SJSA1 (cell line): ENCODE measurements around the gene LRP2BP. TPM values are rescaled to one million over a fixed set of nuclear protein-coding genes. Genes with fewer than 3 reads are reported as not detected.

ENCODE experiments used
- DNase-seq, 2 experiments: peaks; one replicate each; pipeline ENCODE4 v3.0.0-alpha.2; 2015 to 2020; ENCODE audit warnings: low spot score in 2 of 2, low read depth in 1 of 2
- H3K27ac ChIP-seq: fragments of 250-450 bp; sonication (Bioruptor Pico); 2 replicates; pipeline ENCODE4 v1.5.1; 2020; ENCODE audit warnings: mild to moderate bottlenecking, moderate library complexity
- H3K27me3 ChIP-seq: fragments of 250-450 bp; sonication (Bioruptor Pico); replicated peaks from 2 replicates; pipeline ENCODE4 v1.5.1; 2020; ENCODE audit warnings: mild to moderate bottlenecking, moderate library complexity
- H3K36me3 ChIP-seq: fragments of 250-450 bp; sonication (Bioruptor Pico); 2 replicates; pipeline ENCODE4 v1.5.1; 2020; ENCODE audit warnings: mild to moderate bottlenecking
- H3K4me1 ChIP-seq: fragments of 250-450 bp; sonication (Bioruptor Pico); replicated peaks from 2 replicates; pipeline ENCODE4 v1.6.1; 2021; ENCODE audit warnings: mild to moderate bottlenecking
- H3K4me3 ChIP-seq: fragments of 250-450 bp; sonication (Bioruptor Pico); 2 replicates; pipeline ENCODE4 v1.5.1; 2020; ENCODE audit warnings: mild to moderate bottlenecking
- H3K9me3 ChIP-seq: fragments of 250-450 bp; sonication (Bioruptor Pico); replicated peaks from 2 replicates; pipeline ENCODE4 v1.5.1; 2020; ENCODE audit warnings: mild to moderate bottlenecking
- total RNA-seq: library from RNA; depleted of rRNA; stranded (reverse); fragments of >200 nt; shearing (Covaris generic); gene quantifications from 2 replicates; pipeline ENCODE4 v1.2.3, GENCODE V29; 2014

The LRP2BP gene
- total RNA-seq, 1 experiment from 2014 or later = 0.29 TPM

GRCh38 chr4:185408432-185408831 lies 12.7 kb upstream of the LRP2BP start:
- no peak overlapping the region for H3K27ac ChIP-seq
- no peaks in the 10 kb centered on the region for H3K9me3 ChIP-seq
- H3K27me3 ChIP-seq = no peaks in the 10 kb centered on the region
- H3K4me1 ChIP-seq = no peaks in the 10 kb centered on the region
- no peak overlapping the region for H3K4me3 ChIP-seq
- peaks cover 45% of the 10 kb centered on the region for H3K36me3 ChIP-seq
- DNase-seq = no peak

- peaks cover 48% of the 10 kb centered on the region for H3K36me3 ChIP-seq
- no peaks in the 10 kb centered on the region for H3K27me3 ChIP-seq
- no peak overlapping the region for H3K4me3 ChIP-seq
- H3K27ac ChIP-seq = no peak overlapping the region
- no peaks in the 10 kb centered on the region for H3K4me1 ChIP-seq
- DNase-seq = no peak
- no peaks in the 10 kb centered on the region for H3K9me3 ChIP-seq
Measured at GRCh38 chr4:185405296-185405999, 9.7 kb upstream of the LRP2BP start.

- no peaks in the 10 kb centered on the region for H3K27me3 ChIP-seq
Measured at GRCh38 chr4:185404031-185404430, 8.3 kb upstream of the LRP2BP start.

DNA sequence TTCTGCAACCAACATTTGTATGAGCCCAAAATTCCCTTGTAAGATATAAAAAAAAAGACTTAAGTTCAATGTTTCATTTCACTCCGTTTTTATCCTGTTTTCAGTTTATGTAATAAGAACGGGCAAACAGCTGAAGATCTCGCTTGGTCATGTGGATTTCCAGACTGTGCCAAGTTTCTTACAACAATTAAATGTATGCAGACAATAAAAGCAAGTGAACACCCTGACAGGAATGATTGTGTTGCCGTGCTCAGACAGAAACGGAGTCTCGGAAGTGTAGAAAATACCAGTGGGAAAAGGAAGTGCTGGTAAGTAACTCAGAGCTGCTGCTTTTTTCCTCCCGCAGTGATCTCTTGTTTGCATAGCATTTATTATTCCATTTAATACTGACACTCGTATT lies 3.7 kb upstream of the LRP2BP start:
- H3K27me3 ChIP-seq = no peaks in the 10 kb centered on the region
- no peak overlapping the region for H3K4me3 ChIP-seq
- H3K9me3 ChIP-seq = no peaks in the 10 kb centered on the region
- DNase-seq = no peak
- H3K4me1 ChIP-seq = peaks cover 21% of the 10 kb centered on the region
- peaks cover 37% of the 10 kb centered on the region for H3K36me3 ChIP-seq
- no peak overlapping the region for H3K27ac ChIP-seq

More at GRCh38 chr4:185404031-185404430, 8.3 kb upstream of the LRP2BP start:
- Histone ChIP-seq H3K36me3 (peaks cover 52% of the 10 kb centered on the region), H3K4me1 (no peaks in the 10 kb centered on the region), H3K27ac (no peak overlapping the region), H3K4me3 (no peak overlapping the region), H3K9me3 (no peaks in the 10 kb centered on the region)
- DNase-seq = no peak

- Histone ChIP-seq H3K9me3 (no peaks in the 10 kb centered on the region), H3K4me1 (peaks cover 24% of the 10 kb centered on the region), H3K27ac (no peak overlapping the region), H3K27me3 (no peaks in the 10 kb centered on the region), H3K4me3 (no peak overlapping the region), H3K36me3 (peaks cover 37% of the 10 kb centered on the region)
- DNase-seq = no peak
Measured at GRCh38 chr4:185398618-185399017, 2.9 kb upstream of the LRP2BP start.

DNA sequence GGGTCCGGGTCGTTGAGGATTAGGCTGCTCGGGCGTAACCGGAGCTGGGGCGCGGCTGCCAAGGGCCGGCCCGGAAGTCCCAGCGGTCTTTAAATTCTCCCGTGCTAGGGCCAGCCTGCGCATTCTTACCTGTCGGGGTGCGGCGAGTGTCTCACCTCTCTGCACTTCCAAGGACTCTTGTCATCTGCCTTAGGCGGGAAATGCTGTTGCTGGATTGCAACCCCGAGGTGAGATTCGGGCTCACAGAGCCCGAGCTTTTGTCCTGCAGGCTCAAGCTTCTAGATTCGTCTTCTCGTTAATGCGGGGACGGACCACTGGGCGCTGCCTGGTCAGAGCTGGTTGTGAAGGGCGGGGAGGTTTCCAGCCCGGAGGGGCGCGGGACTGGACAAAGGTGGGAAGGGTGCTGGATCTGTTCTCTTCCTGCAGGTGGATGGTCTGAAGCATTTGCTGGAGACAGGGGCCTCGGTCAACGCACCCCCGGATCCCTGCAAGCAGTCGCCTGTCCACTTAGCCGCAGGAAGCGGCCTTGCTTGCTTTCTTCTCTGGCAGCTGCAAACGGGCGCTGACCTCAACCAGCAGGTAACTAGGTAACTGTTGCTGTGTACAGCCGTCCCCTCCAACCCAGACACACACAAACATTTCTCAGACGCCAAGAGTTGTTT lies 1.1 kb upstream of the LRP2BP start, which contains the start of gene ANKRD37:
TSS of gene ANKRD37 (plus strand) at position 118 of the 662 bp plus-strand sequence. CDS start at position 201, 83 bp downstream.
- peak within 1 kb of the TSS; percentile 73 for H3K4me3 ChIP-seq
- no peaks in the 10 kb centered on the region for H3K27me3 ChIP-seq
- H3K36me3 ChIP-seq = peaks cover 27% of the 10 kb centered on the region
- no peaks in the 10 kb centered on the region for H3K9me3 ChIP-seq
- no peak for DNase-seq
- H3K27ac ChIP-seq = peak within 1 kb of the TSS; percentile 92
- peaks cover 34% of the 10 kb centered on the region for H3K4me1 ChIP-seq

DNA sequence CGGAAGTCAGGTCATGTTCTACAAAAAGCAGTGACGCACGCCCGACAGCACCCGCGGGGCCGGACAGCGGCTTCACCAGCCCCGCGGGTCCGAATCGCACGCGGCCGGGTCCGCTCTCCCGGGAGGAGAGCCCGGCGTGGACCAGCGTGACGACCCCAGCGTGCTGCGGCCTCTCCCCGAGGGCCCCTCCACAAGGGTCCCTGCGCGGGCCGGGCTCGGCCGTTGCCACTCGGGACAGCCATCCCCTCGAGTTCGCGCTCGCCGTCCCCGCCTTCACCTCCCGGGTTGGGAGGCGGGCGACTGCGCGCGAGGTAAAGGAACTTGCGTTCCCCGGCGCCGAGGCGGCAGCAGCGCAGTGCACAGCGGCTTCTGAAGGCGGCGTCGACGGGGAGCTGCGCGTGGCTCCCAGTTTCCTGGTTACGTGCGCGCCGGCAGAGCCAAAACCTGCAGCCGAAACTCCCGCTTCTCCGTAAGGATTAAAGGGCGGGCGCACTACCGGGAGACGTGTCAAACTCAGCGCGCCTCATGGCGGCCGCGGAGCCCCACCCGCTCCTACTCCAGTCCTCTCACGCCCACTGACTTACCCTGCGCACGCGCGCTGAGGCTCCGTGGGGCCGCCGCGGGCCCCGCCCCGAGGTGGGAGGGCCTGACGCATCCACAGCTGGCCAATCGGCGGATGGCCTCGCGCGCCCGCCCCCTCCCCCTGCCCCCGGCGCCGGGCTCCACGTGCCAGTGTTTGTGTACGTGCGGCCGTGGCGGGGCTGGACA lies 416 bp upstream of the LRP2BP start:
- DNase-seq = peak; percentile 95
- Histone ChIP-seq H3K9me3 (no peaks in the 10 kb centered on the region), H3K27ac (peak overlapping the region; percentile 92), H3K4me1 (peaks cover 41% of the 10 kb centered on the region), H3K27me3 (no peaks in the 10 kb centered on the region), H3K4me3 (peak overlapping the region; percentile 73), H3K36me3 (peaks cover 22% of the 10 kb centered on the region)

- Histone ChIP-seq H3K4me3 (peak overlapping the region; percentile 73), H3K9me3 (no peaks in the 10 kb centered on the region), H3K27ac (peak overlapping the region; percentile 92), H3K36me3 (peaks cover 8% of the 10 kb centered on the region), H3K27me3 (no peaks in the 10 kb centered on the region), H3K4me1 (peaks cover 49% of the 10 kb centered on the region)
- DNase-seq = no peak
Measured at GRCh38 chr4:185394568-185395237, 1.0 kb downstream of the LRP2BP start.

- Histone ChIP-seq H3K27me3 (no peaks in the 10 kb centered on the region), H3K4me3 (no peak overlapping the region), H3K27ac (peak overlapping the region; percentile 55), H3K4me1 (peaks cover 48% of the 10 kb centered on the region), H3K36me3 (peaks cover 4% of the 10 kb centered on the region; the same call in 1 of the 2 replicates), H3K9me3 (no peaks in the 10 kb centered on the region)
- DNase-seq = peak in 1 of 2 experiments; percentile 29
Measured at GRCh38 chr4:185392156-185392555, 3.6 kb downstream of the LRP2BP start.

DNA sequence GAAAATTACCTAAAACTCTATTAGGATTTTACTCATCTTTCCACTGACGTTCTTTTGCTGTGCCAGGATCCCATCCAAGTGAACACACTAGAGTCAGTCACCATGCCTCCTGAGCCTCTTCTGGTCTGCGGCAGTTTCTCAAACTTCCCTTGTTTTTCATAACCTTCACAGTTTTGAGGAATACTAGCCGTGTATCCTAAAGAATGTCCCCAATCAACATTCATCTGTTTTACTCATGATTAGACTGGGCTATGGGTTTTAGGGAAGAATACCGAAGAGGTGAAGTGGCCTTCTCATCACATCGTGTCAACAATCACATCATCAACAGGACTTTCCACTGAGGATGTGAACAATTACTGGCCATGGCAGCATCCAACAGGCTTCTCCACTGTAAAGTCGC lies 4.8 kb downstream of the LRP2BP start:
- peak in 1 of 2 experiments; percentile 63 for DNase-seq
- Histone ChIP-seq H3K36me3 (peaks cover 1% of the 10 kb centered on the region; the same call in 1 of the 2 replicates), H3K4me3 (no peak overlapping the region), H3K9me3 (no peaks in the 10 kb centered on the region), H3K4me1 (peaks cover 40% of the 10 kb centered on the region), H3K27ac (peak overlapping the region; percentile 55), H3K27me3 (no peaks in the 10 kb centered on the region)

DNA sequence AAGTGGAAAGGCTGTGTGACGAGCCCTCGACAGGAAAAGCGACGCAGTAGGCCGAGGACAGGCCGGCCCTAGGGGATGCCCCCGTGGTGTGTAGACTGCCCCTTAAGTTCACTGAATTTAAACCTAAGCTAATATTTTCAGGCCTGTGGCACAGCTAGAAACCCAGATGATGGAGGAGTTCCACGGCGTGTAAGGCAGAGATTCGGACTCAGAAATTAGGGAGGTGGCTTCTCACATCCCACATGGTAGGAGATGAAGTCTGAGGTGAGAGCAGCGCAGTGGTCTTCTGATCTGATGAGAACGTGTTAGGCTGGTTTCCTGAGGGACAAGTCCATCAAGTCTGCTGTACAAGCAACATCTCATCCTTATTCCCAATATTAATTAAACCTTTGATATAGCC lies 7.8 kb downstream of the LRP2BP start:
- H3K27ac ChIP-seq = no peak overlapping the region
- H3K27me3 ChIP-seq = no peaks in the 10 kb centered on the region
- DNase-seq = no peak
- no peaks in the 10 kb centered on the region for H3K36me3 ChIP-seq
- H3K9me3 ChIP-seq = no peaks in the 10 kb centered on the region
- H3K4me3 ChIP-seq = no peak overlapping the region
- H3K4me1 ChIP-seq = peaks cover 27% of the 10 kb centered on the region

- Histone ChIP-seq H3K27me3 (no peaks in the 10 kb centered on the region), H3K27ac (no peak overlapping the region), H3K4me1 (peaks cover 3% of the 10 kb centered on the region; the same call in 1 of the 2 replicates), H3K9me3 (no peaks in the 10 kb centered on the region), H3K4me3 (no peak overlapping the region), H3K36me3 (no peaks in the 10 kb centered on the region)
- no peak for DNase-seq
Measured at GRCh38 chr4:185384930-185385331, 10.8 kb downstream of the LRP2BP start.

- Histone ChIP-seq H3K27ac (no peak overlapping the region), H3K9me3 (no peaks in the 10 kb centered on the region), H3K4me1 (peaks cover 3% of the 10 kb centered on the region; the same call in 1 of the 2 replicates), H3K4me3 (no peak overlapping the region), H3K27me3 (no peaks in the 10 kb centered on the region), H3K36me3 (no peaks in the 10 kb centered on the region)
- DNase-seq = no peak
Measured at GRCh38 chr4:185384061-185384460, 11.7 kb downstream of the LRP2BP start.
